Prostate gland (tissue), 2 donors: ENCODE data around the gene ADAMTSL3. TPM values are rescaled to one million over a fixed set of nuclear protein-coding genes. Genes with fewer than 3 reads are reported as not detected.

ENCODE experiments used
- DNase-seq: peaks from one replicate; pipeline ENCODE4 v3.0.0-alpha.2; 2019; ENCODE audit warnings: low spot score
- H3K27ac ChIP-seq, 2 donors: fragments of 200-600 bp; sonication (generic); 2 replicates each; pipeline ENCODE4 v1.5.1; 2017 to 2019
- H3K27me3 ChIP-seq: fragments of 200-600 bp; sonication (generic); replicated peaks from 2 replicates; pipeline ENCODE4 v1.5.1; 2019; ENCODE audit not compliant: insufficient read depth
- H3K36me3 ChIP-seq, 2 donors: fragments of 200-600 bp; sonication (generic); 1 replicate in 1 of 2; 2 replicates in 1 of 2; pipeline versions ENCODE4 v1.5.1 to v1.8.1; 2017 to 2019
- H3K4me1 ChIP-seq: fragments of 200-600 bp; sonication (generic); replicated peaks from 2 replicates; pipeline ENCODE4 v1.5.1; 2019
- H3K4me3 ChIP-seq, 2 donors: fragments of 200-600 bp; sonication (generic); 2 replicates each; pipeline ENCODE4 v1.5.1; 2017 to 2019
- H3K9me3 ChIP-seq: fragments of 200-600 bp; sonication (generic); 2 replicates; pipeline ENCODE4 v1.5.1; 2017
- CTCF ChIP-seq, 4 experiments: fragments of 200-600 bp in 2 of 4; fragments of 450-650 bp in 2 of 4; sonication (generic) in 2 of 4; IDR thresholded peaks; 1 replicate in 3 of 4; 2 replicates in 1 of 4; pipeline ENCODE4 v1.5.1; 2016 to 2019; ENCODE audit warnings: antibody characterized with exemption in 4 of 4, mild to moderate bottlenecking in 2 of 4, moderate library complexity in 2 of 4
- POLR2A ChIP-seq: fragments of 450-650 bp; IDR thresholded peaks from one replicate; pipeline ENCODE4 v1.6.1; 2016; ENCODE audit warnings: antibody characterized with exemption, mild to moderate bottlenecking
- POLR2AphosphoS5 ChIP-seq: sonication (generic); formaldehyde crosslinking; IDR thresholded peaks from one replicate; pipeline ENCODE4 v1.6.1; 2017; ENCODE audit warnings: antibody characterized with exemption
- WGBS: methylation state at CpG from one replicate; pipeline ENCODE4 v1.1.5; 2018; 5-methylcytosine and 5-hydroxymethylcytosine counted together
- intact Hi-C: fragments of 100-400 bp; cut with DNase I; formaldehyde crosslinking; loops from one replicate; pipeline ENCODE4 v1.14.2; 2022
- total RNA-seq, 2 donors: library from RNA; depleted of rRNA; stranded (reverse); fragments of >200 nt; gene quantifications; one replicate each; pipeline ENCODE4 v1.1.0, GENCODE V29; 2016

ADAMTSL3 gene
- total RNA-seq, 2 donors from 2014 or later: 4.5 to 25.2 TPM

GRCh38 chr15:83871808-83872559 lies 218.1 kb downstream of the ADAMTSL3 start:
- Histone ChIP-seq H3K4me3 (no peak overlapping the region), H3K9me3 (no peaks in the 10 kb centered on the region), H3K4me1 (no peaks in the 10 kb centered on the region), H3K36me3 (no peaks in the 10 kb centered on the region), H3K27me3 (no peaks in the 10 kb centered on the region), H3K27ac (no peak overlapping the region)
- intact Hi-C loops: no loop called here
- no peak for DNase-seq
- 75% methylated on average over 7 of the region's 7 CpGs for WGBS
- TF ChIP-seq POLR2A (no peak), POLR2AphosphoS5 (no peak), CTCF (IDR thresholded peaks at IDR 0.05) (no peak)

- no peaks in the 10 kb centered on the region for H3K36me3 ChIP-seq
- no peak overlapping the region for H3K27ac ChIP-seq
- no peaks in the 10 kb centered on the region for H3K4me1 ChIP-seq
- intact Hi-C loops: no loop called here
- TF ChIP-seq POLR2AphosphoS5 (no peak), POLR2A (no peak), CTCF (IDR thresholded peaks at IDR 0.05) (no peak)
- H3K27me3 ChIP-seq: no peaks in the 10 kb centered on the region
- 81% methylated on average over 7 of the region's 7 CpGs for WGBS
- H3K9me3 ChIP-seq: no peaks in the 10 kb centered on the region
- no peak for DNase-seq
- H3K4me3 ChIP-seq: no peak overlapping the region
Observed at GRCh38 chr15:83873966-83874365, 220.0 kb downstream of the ADAMTSL3 start.

GRCh38 chr15:83880529-83880928 lies 226.6 kb downstream of the ADAMTSL3 start:
- 91% methylated on average over 2 of the region's 2 CpGs for WGBS
- Histone ChIP-seq H3K9me3 (no peaks in the 10 kb centered on the region), H3K36me3 (no peaks in the 10 kb centered on the region), H3K4me1 (no peaks in the 10 kb centered on the region), H3K4me3 (no peak overlapping the region), H3K27ac (no peak overlapping the region), H3K27me3 (no peaks in the 10 kb centered on the region)
- intact Hi-C loops: no loop called here
- DNase-seq: no peak
- no peak for TF ChIP-seq POLR2A
- no peak for TF ChIP-seq CTCF (IDR thresholded peaks at IDR 0.05)

GRCh38 chr15:83881156-83881555 lies 227.2 kb downstream of the ADAMTSL3 start:
- Histone ChIP-seq H3K4me3 (no peak overlapping the region), H3K36me3 (no peaks in the 10 kb centered on the region), H3K4me1 (no peaks in the 10 kb centered on the region), H3K27ac (no peak overlapping the region), H3K27me3 (no peaks in the 10 kb centered on the region), H3K9me3 (no peaks in the 10 kb centered on the region)
- no peak for TF ChIP-seq POLR2AphosphoS5
- no peak for TF ChIP-seq CTCF (IDR thresholded peaks at IDR 0.05)
- TF ChIP-seq POLR2A: no peak
- intact Hi-C loops: no loop called here
- no peak for DNase-seq
- WGBS: 79% methylated on average over 3 of the region's 3 CpGs

- intact Hi-C loops: no loop called here
- Histone ChIP-seq H3K9me3 (no peaks in the 10 kb centered on the region), H3K27ac (no peak overlapping the region), H3K27me3 (peaks cover 1% of the 10 kb centered on the region), H3K4me3 (no peak overlapping the region), H3K36me3 (no peaks in the 10 kb centered on the region), H3K4me1 (no peaks in the 10 kb centered on the region)
- DNase-seq: no peak
- WGBS: 78% methylated on average over 2 of the region's 2 CpGs
- no peak for TF ChIP-seq CTCF (IDR thresholded peaks at IDR 0.05)
- no peak for TF ChIP-seq POLR2AphosphoS5
- TF ChIP-seq POLR2A: no peak
Observed at GRCh38 chr15:83886321-83886720, 232.4 kb downstream of the ADAMTSL3 start.
